ENCODE results near the gene NALCN. TPM values are rescaled to one million over a fixed set of nuclear protein-coding genes. Genes with fewer than 3 reads are reported as not detected.
A peak's percentile ranks its signal among the peaks of the same experiment; 100 is the strongest.

NALCN gene
- total RNA-seq, 1 donor from 2014 or later: 38.6 TPM

DNA sequence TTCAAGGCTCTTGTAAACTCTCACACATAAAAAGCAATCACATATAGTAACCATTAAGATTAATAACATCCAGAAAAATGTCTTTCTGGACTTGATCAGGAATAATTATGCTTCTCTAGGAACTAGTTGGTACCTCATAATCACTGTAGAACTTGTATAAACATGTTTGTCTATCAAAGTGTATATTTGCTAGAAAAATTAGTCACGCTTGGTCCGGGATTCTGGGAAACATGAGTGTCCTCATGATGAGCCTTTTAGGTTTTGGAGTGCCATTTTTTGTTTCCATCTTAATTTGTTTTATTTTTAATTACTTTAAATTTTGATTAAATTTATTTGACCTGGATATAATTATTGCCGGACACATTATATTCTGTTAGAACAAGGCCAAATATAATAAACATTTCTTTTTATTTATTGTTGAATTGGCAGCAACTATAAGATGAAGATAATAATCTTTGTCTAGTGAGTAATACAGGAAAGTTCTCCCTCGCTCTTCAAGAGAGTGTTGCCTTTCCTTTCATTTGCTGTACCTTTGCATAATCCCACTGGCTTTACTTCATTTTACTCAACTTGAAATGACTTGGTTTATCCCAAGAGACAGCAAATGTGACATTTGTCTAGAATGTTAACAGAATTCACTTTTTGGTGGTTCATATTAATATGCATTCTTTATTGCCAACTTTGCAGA is 207.0 kb downstream of the NALCN start:
- H3K9me3 Mint-ChIP-seq (ENCODE audit: low read depth): peaks cover 5% of the 10 kb centered on the region
- H3K36me3 Mint-ChIP-seq (ENCODE audit: low read depth): peaks cover 16% of the 10 kb centered on the region
- H3K27me3 Mint-ChIP-seq (ENCODE audit: low read depth): no peaks in the 10 kb centered on the region
- no peak overlapping the region for H3K4me3 Mint-ChIP-seq (ENCODE audit: unreplicated experiment)
- no peak overlapping the region for H3K27ac Mint-ChIP-seq (ENCODE audit: unreplicated experiment)
- peaks cover 35% of the 10 kb centered on the region for H3K4me1 Mint-ChIP-seq (ENCODE audit: low read depth)
- TF ChIP-seq, protein P1, sequence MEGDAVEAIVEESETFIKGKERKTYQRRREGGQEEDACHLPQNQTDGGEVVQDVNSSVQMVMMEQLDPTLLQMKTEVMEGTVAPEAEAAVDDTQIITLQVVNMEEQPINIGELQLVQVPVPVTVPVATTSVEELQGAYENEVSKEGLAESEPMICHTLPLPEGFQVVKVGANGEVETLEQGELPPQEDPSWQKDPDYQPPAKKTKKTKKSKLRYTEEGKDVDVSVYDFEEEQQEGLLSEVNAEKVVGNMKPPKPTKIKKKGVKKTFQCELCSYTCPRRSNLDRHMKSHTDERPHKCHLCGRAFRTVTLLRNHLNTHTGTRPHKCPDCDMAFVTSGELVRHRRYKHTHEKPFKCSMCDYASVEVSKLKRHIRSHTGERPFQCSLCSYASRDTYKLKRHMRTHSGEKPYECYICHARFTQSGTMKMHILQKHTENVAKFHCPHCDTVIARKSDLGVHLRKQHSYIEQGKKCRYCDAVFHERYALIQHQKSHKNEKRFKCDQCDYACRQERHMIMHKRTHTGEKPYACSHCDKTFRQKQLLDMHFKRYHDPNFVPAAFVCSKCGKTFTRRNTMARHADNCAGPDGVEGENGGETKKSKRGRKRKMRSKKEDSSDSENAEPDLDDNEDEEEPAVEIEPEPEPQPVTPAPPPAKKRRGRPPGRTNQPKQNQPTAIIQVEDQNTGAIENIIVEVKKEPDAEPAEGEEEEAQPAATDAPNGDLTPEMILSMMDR (IDR thresholded peaks at IDR 0.05): no peak
- no peak for DNase-seq (ENCODE audit: low spot score)

DNA sequence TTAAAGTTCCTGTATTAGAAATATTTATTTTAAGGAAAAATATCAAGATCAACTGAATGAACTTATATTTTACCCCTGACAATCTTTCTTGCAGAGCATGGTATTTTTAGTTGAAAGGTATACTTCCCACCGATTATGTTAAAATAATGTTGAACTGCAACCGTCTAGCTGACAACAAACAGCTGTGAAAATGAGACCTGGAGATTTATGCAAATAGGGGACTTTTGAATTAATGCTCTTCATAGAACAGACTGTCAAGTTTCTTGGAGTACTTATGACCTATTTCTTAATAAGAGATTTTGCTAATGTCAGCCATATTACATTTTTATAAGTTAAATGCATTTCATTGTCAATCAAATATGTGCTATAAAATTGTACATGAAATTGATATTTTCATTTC is 210.9 kb downstream of the NALCN start:
- Mint-ChIP-seq H3K4me3 (ENCODE audit: unreplicated experiment) (no peak overlapping the region), H3K27me3 (ENCODE audit: low read depth) (no peaks in the 10 kb centered on the region), H3K36me3 (ENCODE audit: low read depth) (peaks cover 11% of the 10 kb centered on the region)

DNA sequence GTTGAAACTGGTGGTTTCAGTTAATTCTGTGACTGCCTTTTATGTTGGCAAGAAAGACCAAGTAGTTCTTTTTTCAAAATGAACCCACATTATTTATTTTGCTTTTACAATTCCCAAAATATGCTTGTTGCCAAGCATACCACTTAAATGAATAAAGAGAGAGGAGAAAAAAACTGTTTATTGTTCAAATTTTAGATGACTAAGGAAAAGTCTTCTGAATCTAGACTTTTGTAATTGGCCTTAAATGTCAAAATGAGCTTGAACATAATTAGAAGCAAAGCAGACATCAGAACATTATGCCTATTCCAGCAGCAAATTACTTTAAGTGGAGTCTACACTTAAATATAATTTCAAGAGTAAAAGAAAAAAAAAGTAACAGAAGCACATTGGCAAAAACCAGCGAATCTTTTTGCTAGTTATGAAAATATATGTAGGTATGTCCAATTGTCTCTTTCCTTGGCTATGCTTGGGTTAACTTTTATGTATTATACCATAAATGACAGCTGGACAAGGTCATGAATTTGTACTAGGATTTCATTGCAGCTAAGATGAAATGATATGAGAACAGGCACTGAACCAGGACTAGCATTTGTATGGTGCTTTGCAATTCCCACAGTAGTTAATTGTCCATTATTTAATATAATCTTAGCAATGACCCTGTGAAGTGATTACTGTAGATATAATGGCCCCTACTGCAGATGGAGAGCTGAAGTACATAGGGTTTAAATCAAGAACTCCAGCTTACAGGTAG is 211.9 kb downstream of the NALCN start:
- Mint-ChIP-seq H3K9me3 (ENCODE audit: low read depth) (no peaks in the 10 kb centered on the region), H3K4me1 (ENCODE audit: low read depth) (peaks cover 25% of the 10 kb centered on the region), H3K36me3 (ENCODE audit: low read depth) (peaks cover 12% of the 10 kb centered on the region), H3K27ac (ENCODE audit: unreplicated experiment) (no peak overlapping the region), H3K4me3 (ENCODE audit: unreplicated experiment) (no peak overlapping the region), H3K27me3 (ENCODE audit: low read depth) (no peaks in the 10 kb centered on the region)
- DNase-seq (ENCODE audit: low spot score): no peak
- TF ChIP-seq, protein P1 (IDR thresholded peaks at IDR 0.05): no peak

More for the DNA sequence above, 210.9 kb downstream of the NALCN start:
- Mint-ChIP-seq H3K27ac (ENCODE audit: unreplicated experiment) (no peak overlapping the region), H3K4me1 (ENCODE audit: low read depth) (peaks cover 26% of the 10 kb centered on the region), H3K9me3 (ENCODE audit: low read depth) (no peaks in the 10 kb centered on the region)
- no peak for DNase-seq (ENCODE audit: low spot score)
- TF ChIP-seq, protein P1 (IDR thresholded peaks at IDR 0.05): no peak

GRCh38 chr13:101202590-101202989 is 213.7 kb downstream of the NALCN start:
- TF ChIP-seq, protein P1 (IDR thresholded peaks at IDR 0.05): no peak
- H3K27me3 Mint-ChIP-seq (ENCODE audit: low read depth): no peaks in the 10 kb centered on the region
- no peak overlapping the region for H3K4me3 Mint-ChIP-seq (ENCODE audit: unreplicated experiment)
- no peak for DNase-seq (ENCODE audit: low spot score)
- no peak overlapping the region for H3K27ac Mint-ChIP-seq (ENCODE audit: unreplicated experiment)
- H3K9me3 Mint-ChIP-seq (ENCODE audit: low read depth): no peaks in the 10 kb centered on the region
- H3K4me1 Mint-ChIP-seq (ENCODE audit: low read depth): peaks cover 29% of the 10 kb centered on the region
- H3K36me3 Mint-ChIP-seq (ENCODE audit: low read depth): peaks cover 6% of the 10 kb centered on the region

GRCh38 chr13:101190976-101191375 is 225.3 kb downstream of the NALCN start:
- Mint-ChIP-seq H3K9me3 (ENCODE audit: low read depth) (peaks cover 3% of the 10 kb centered on the region), H3K27me3 (ENCODE audit: low read depth) (no peaks in the 10 kb centered on the region), H3K27ac (ENCODE audit: unreplicated experiment) (peak overlapping the region; percentile 10), H3K4me1 (ENCODE audit: low read depth) (peaks cover 25% of the 10 kb centered on the region), H3K4me3 (ENCODE audit: unreplicated experiment) (no peak overlapping the region), H3K36me3 (ENCODE audit: low read depth) (peaks cover 11% of the 10 kb centered on the region)
- TF ChIP-seq, protein P1 (IDR thresholded peaks at IDR 0.05): no peak
- no peak for DNase-seq (ENCODE audit: low spot score)

Data from chondrocyte (in vitro differentiated cells).